Epithelial cell of proximal tubule (primary cell): ENCODE measurements around the gene CA11. TPM values are rescaled to one million over a fixed set of nuclear protein-coding genes. Genes with fewer than 3 reads are reported as not detected.

Source experiments
- DNase-seq: peaks from one replicate; pipeline ENCODE4 v3.0.0-alpha.2; 2011; ENCODE audit warnings: low read depth
- H3K4me3 ChIP-seq: 2 replicates; pipeline ENCODE4 v1.5.1; 2011; ENCODE audit warnings: low read depth, mild to moderate bottlenecking, low read length
- CTCF ChIP-seq: conservative IDR thresholded peaks from 2 replicates; pipeline ENCODE4 v1.5.1; 2012; ENCODE audit warnings: low read depth, mild to moderate bottlenecking, low read length
- total RNA-seq: library from RNA; depleted of rRNA; stranded (reverse); fragments of >200 nt; gene quantifications from 2 replicates; pipeline ENCODE4 v1.2.3, GENCODE V29; 2015

CA11 gene
- total RNA-seq, 1 donor from 2014 or later: 6.6 TPM

DNA sequence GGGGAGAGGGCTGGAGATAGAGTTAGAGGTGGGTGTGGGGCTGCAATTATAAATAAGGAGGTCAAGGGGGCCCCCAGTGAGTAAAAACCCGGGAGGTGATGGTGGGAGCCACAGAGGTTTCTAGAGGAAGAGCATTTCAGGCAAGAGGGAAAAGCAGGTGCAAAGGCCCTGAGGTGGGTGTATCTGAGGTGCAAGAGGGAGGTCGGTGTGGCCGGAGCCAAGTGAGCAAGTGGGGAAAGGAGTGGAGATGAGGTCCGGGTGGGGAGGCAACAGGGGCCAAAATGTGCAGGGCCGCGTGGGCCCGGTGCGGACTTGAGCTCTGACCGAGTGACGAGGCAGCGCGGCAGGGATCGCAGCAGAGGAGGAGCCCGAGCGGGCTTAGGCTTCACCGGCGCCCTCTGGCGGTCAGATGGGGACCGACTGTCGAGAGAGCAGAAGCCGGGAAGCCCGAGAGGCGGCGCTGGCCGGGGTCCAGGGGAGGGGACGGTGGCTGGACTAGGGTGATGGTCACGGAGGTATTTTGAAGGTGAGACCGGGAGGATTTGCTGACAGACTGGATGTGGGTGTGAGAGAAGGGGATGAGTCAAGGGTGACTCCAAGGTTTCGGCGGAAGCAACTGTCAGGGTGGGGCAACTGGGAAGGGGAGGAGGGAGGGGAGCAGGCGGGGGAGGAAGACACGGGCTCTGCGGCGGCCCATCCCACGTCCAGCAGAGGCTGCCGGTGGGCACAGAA, 57.2 kb downstream of the CA11 start:
- DNase-seq: peak; percentile 23
- peak; percentile 93 for TF ChIP-seq CTCF
- H3K4me3 ChIP-seq: peak overlapping the region; percentile 32

Other genes with a start within 250 kb of the CA11 start
- gene GRWD1, start 200.2 kb downstream of the CA11 start, total RNA-seq: 51.2 and 58.7 TPM in 2 replicates
- gene KCNJ14, start 190.6 kb downstream of the CA11 start, total RNA-seq: 0.06 and 0.07 TPM in 2 replicates
- 43.6 and 81.6 TPM in 2 replicates for gene CYTH2, start 176.8 kb downstream of the CA11 start, total RNA-seq
- gene LMTK3, start 134.4 kb downstream of the CA11 start, total RNA-seq: 1.5 and 4.2 TPM in 2 replicates
- gene SULT2B1, start 94.0 kb downstream of the CA11 start, total RNA-seq: 0.29 TPM in 1 of 2 replicates, not detected in the other
- not detected in 2 replicates for gene SPACA4, start 39.4 kb downstream of the CA11 start, total RNA-seq
- gene FAM83E, start 31.1 kb downstream of the CA11 start, total RNA-seq: 0.14 and 0.40 TPM in 2 replicates
- gene RPL18, start 27.0 kb downstream of the CA11 start, total RNA-seq: 2,819 and 2,927 TPM in 2 replicates
- gene SPHK2, start 26.7 kb downstream of the CA11 start, total RNA-seq: 13.0 and 14.5 TPM in 2 replicates
- 1.3 and 5.9 TPM in 2 replicates for gene DBP, start 8.8 kb downstream of the CA11 start, total RNA-seq
- gene NTN5, start 26.8 kb upstream of the CA11 start, total RNA-seq: not detected in 2 replicates
- 0.52 and 0.58 TPM in 2 replicates for gene FUT2, start 49.8 kb upstream of the CA11 start, total RNA-seq
- gene MAMSTR, start 73.5 kb upstream of the CA11 start, total RNA-seq: 0.72 and 1.5 TPM in 2 replicates
- 3.5 and 6.9 TPM in 2 replicates for gene RASIP1, start 94.4 kb upstream of the CA11 start, total RNA-seq
- not detected in 2 replicates for gene IZUMO1, start 100.7 kb upstream of the CA11 start, total RNA-seq
- 2.9 and 3.0 TPM in 2 replicates for gene FUT1, start 106.5 kb upstream of the CA11 start, total RNA-seq
- not detected in 2 replicates for gene FGF21, start 109.3 kb upstream of the CA11 start, total RNA-seq
- 45.5 and 60.7 TPM in 2 replicates for gene BCAT2, start 164.8 kb upstream of the CA11 start, total RNA-seq
- gene HSD17B14, start 190.3 kb upstream of the CA11 start, total RNA-seq: 2.2 and 2.8 TPM in 2 replicates
- 1.8 and 5.0 TPM in 2 replicates for gene PLEKHA4, start 222.4 kb upstream of the CA11 start, total RNA-seq
- gene PPP1R15A, start 226.2 kb upstream of the CA11 start, total RNA-seq: 23.9 and 32.2 TPM in 2 replicates